Measurements from ENCODE around the gene NR1H4. TPM values are rescaled to one million over a fixed set of nuclear protein-coding genes. Genes with fewer than 3 reads are reported as not detected.

Gene NR1H4
- total RNA-seq, 1 donor from 2014 or later, result not detected

GRCh38 chr12:100450735-100451134 lies 22.9 kb upstream of the NR1H4 start:
- DNase-seq (ENCODE audit: low spot score), result no peak
- Mint-ChIP-seq H3K4me1 (ENCODE audit: low read depth) (no peaks in the 10 kb centered on the region), H3K4me3 (no peak overlapping the region), H3K36me3 (ENCODE audit: low read depth) (no peaks in the 10 kb centered on the region), H3K27me3 (ENCODE audit: insufficient read depth) (peaks cover 6% of the 10 kb centered on the region), H3K9me3 (no peaks in the 10 kb centered on the region), H3K27ac (no peak overlapping the region)
- intact Hi-C loops (cut with micrococcal nuclease), result no loop called here

- no peak for DNase-seq (ENCODE audit: low spot score)
- Mint-ChIP-seq H3K4me1 (ENCODE audit: low read depth) (no peaks in the 10 kb centered on the region), H3K36me3 (ENCODE audit: low read depth) (no peaks in the 10 kb centered on the region), H3K27me3 (ENCODE audit: insufficient read depth) (peaks cover 2% of the 10 kb centered on the region), H3K9me3 (no peaks in the 10 kb centered on the region), H3K4me3 (no peak overlapping the region), H3K27ac (no peak overlapping the region)
- intact Hi-C loops (cut with micrococcal nuclease), result no loop called here
Measured at GRCh38 chr12:100453951-100454350, 19.7 kb upstream of the NR1H4 start.

GRCh38 chr12:100455896-100456295 lies 17.8 kb upstream of the NR1H4 start:
- H3K4me1 Mint-ChIP-seq (ENCODE audit: low read depth), result no peaks in the 10 kb centered on the region
- no peak for DNase-seq (ENCODE audit: low spot score)
- peaks cover 2% of the 10 kb centered on the region for H3K27me3 Mint-ChIP-seq (ENCODE audit: insufficient read depth)
- intact Hi-C loops (cut with micrococcal nuclease), result no loop called here
- no peak overlapping the region for H3K4me3 Mint-ChIP-seq
- H3K27ac Mint-ChIP-seq, result no peak overlapping the region
- H3K36me3 Mint-ChIP-seq (ENCODE audit: low read depth), result no peaks in the 10 kb centered on the region
- H3K9me3 Mint-ChIP-seq, result no peaks in the 10 kb centered on the region

- intact Hi-C loops (cut with micrococcal nuclease), result no loop called here
- H3K27ac Mint-ChIP-seq, result no peak overlapping the region
- no peak for DNase-seq (ENCODE audit: low spot score)
- H3K36me3 Mint-ChIP-seq (ENCODE audit: low read depth), result no peaks in the 10 kb centered on the region
- no peaks in the 10 kb centered on the region for H3K4me1 Mint-ChIP-seq (ENCODE audit: low read depth)
- H3K9me3 Mint-ChIP-seq, result no peaks in the 10 kb centered on the region
- H3K27me3 Mint-ChIP-seq (ENCODE audit: insufficient read depth), result peaks cover 6% of the 10 kb centered on the region
- no peak overlapping the region for H3K4me3 Mint-ChIP-seq
Measured at GRCh38 chr12:100458191-100458590, 15.5 kb upstream of the NR1H4 start.

GRCh38 chr12:100460702-100461101 lies 13.0 kb upstream of the NR1H4 start:
- intact Hi-C loops (cut with micrococcal nuclease), result no loop called here

GRCh38 chr12:100461330-100461973 lies 12.2 kb upstream of the NR1H4 start:
- peaks cover 6% of the 10 kb centered on the region for H3K27me3 Mint-ChIP-seq (ENCODE audit: insufficient read depth)

More at GRCh38 chr12:100460702-100461101, 13.0 kb upstream of the NR1H4 start:
- Mint-ChIP-seq H3K27ac (no peak overlapping the region), H3K4me1 (ENCODE audit: low read depth) (no peaks in the 10 kb centered on the region), H3K9me3 (no peaks in the 10 kb centered on the region), H3K4me3 (no peak overlapping the region), H3K27me3 (ENCODE audit: insufficient read depth) (peaks cover 6% of the 10 kb centered on the region), H3K36me3 (ENCODE audit: low read depth) (no peaks in the 10 kb centered on the region)
- no peak for DNase-seq (ENCODE audit: low spot score)

GRCh38 chr12:100463661-100464060 lies 10.0 kb upstream of the NR1H4 start:
- H3K4me1 Mint-ChIP-seq (ENCODE audit: low read depth), result no peaks in the 10 kb centered on the region
- H3K4me3 Mint-ChIP-seq, result no peak overlapping the region
- H3K27ac Mint-ChIP-seq, result no peak overlapping the region
- intact Hi-C loops (cut with micrococcal nuclease), result no loop called here
- peaks cover 5% of the 10 kb centered on the region for H3K27me3 Mint-ChIP-seq (ENCODE audit: insufficient read depth)
- H3K36me3 Mint-ChIP-seq (ENCODE audit: low read depth), result no peaks in the 10 kb centered on the region
- no peaks in the 10 kb centered on the region for H3K9me3 Mint-ChIP-seq
- no peak for DNase-seq (ENCODE audit: low spot score)

More at GRCh38 chr12:100461330-100461973, 12.2 kb upstream of the NR1H4 start:
- Mint-ChIP-seq H3K9me3 (no peaks in the 10 kb centered on the region), H3K4me1 (ENCODE audit: low read depth) (no peaks in the 10 kb centered on the region), H3K4me3 (no peak overlapping the region), H3K27ac (no peak overlapping the region), H3K36me3 (ENCODE audit: low read depth) (no peaks in the 10 kb centered on the region)
- intact Hi-C loops (cut with micrococcal nuclease), result no loop called here
- no peak for DNase-seq (ENCODE audit: low spot score)

- no peaks in the 10 kb centered on the region for H3K36me3 Mint-ChIP-seq (ENCODE audit: low read depth)
- intact Hi-C loops (cut with micrococcal nuclease), result no loop called here
- H3K27me3 Mint-ChIP-seq (ENCODE audit: insufficient read depth), result peaks cover 5% of the 10 kb centered on the region
- no peak overlapping the region for H3K27ac Mint-ChIP-seq
- H3K9me3 Mint-ChIP-seq, result no peaks in the 10 kb centered on the region
- DNase-seq (ENCODE audit: low spot score), result no peak
- no peaks in the 10 kb centered on the region for H3K4me1 Mint-ChIP-seq (ENCODE audit: low read depth)
- no peak overlapping the region for H3K4me3 Mint-ChIP-seq
Measured at GRCh38 chr12:100464529-100464928, 9.1 kb upstream of the NR1H4 start.

GRCh38 chr12:100468126-100468525 lies 5.5 kb upstream of the NR1H4 start:
- no peak for DNase-seq (ENCODE audit: low spot score)
- H3K4me1 Mint-ChIP-seq (ENCODE audit: low read depth), result no peaks in the 10 kb centered on the region
- H3K27me3 Mint-ChIP-seq (ENCODE audit: insufficient read depth), result peaks cover 2% of the 10 kb centered on the region
- no peak overlapping the region for H3K27ac Mint-ChIP-seq
- no peak overlapping the region for H3K4me3 Mint-ChIP-seq
- intact Hi-C loops (cut with micrococcal nuclease), result no loop called here
- H3K9me3 Mint-ChIP-seq, result no peaks in the 10 kb centered on the region
- H3K36me3 Mint-ChIP-seq (ENCODE audit: low read depth), result no peaks in the 10 kb centered on the region

- H3K36me3 Mint-ChIP-seq (ENCODE audit: low read depth), result no peaks in the 10 kb centered on the region
- no peaks in the 10 kb centered on the region for H3K4me1 Mint-ChIP-seq (ENCODE audit: low read depth)
- no peaks in the 10 kb centered on the region for H3K9me3 Mint-ChIP-seq
- intact Hi-C loops (cut with micrococcal nuclease), result no loop called here
- no peak for DNase-seq (ENCODE audit: low spot score)
- H3K27ac Mint-ChIP-seq, result no peak overlapping the region
- no peaks in the 10 kb centered on the region for H3K27me3 Mint-ChIP-seq (ENCODE audit: insufficient read depth)
- H3K4me3 Mint-ChIP-seq, result no peak overlapping the region
Measured at GRCh38 chr12:100472325-100472724, 1.3 kb upstream of the NR1H4 start.

- H3K27me3 Mint-ChIP-seq (ENCODE audit: insufficient read depth), result no peaks in the 10 kb centered on the region
Measured at GRCh38 chr12:100473050-100473715, 483 bp upstream of the NR1H4 start.

GRCh38 chr12:100474617-100475016 lies 951 bp downstream of the NR1H4 start:
- Mint-ChIP-seq H3K4me3 (no peak overlapping the region), H3K27me3 (ENCODE audit: insufficient read depth) (no peaks in the 10 kb centered on the region), H3K9me3 (no peaks in the 10 kb centered on the region), H3K36me3 (ENCODE audit: low read depth) (no peaks in the 10 kb centered on the region), H3K4me1 (ENCODE audit: low read depth) (no peaks in the 10 kb centered on the region), H3K27ac (no peak overlapping the region)
- no peak for DNase-seq (ENCODE audit: low spot score)
- intact Hi-C loops (cut with micrococcal nuclease), result no loop called here

More at GRCh38 chr12:100473050-100473715, 483 bp upstream of the NR1H4 start:
- no peaks in the 10 kb centered on the region for H3K36me3 Mint-ChIP-seq (ENCODE audit: low read depth)
- no peaks in the 10 kb centered on the region for H3K4me1 Mint-ChIP-seq (ENCODE audit: low read depth)
- H3K27ac Mint-ChIP-seq, result no peak overlapping the region
- intact Hi-C loops (cut with micrococcal nuclease), result no loop called here
- H3K9me3 Mint-ChIP-seq, result no peaks in the 10 kb centered on the region
- DNase-seq (ENCODE audit: low spot score), result no peak
- no peak overlapping the region for H3K4me3 Mint-ChIP-seq

- Mint-ChIP-seq H3K9me3 (no peaks in the 10 kb centered on the region), H3K27me3 (ENCODE audit: insufficient read depth) (no peaks in the 10 kb centered on the region), H3K36me3 (ENCODE audit: low read depth) (no peaks in the 10 kb centered on the region), H3K27ac (no peak overlapping the region), H3K4me3 (no peak overlapping the region), H3K4me1 (ENCODE audit: low read depth) (no peaks in the 10 kb centered on the region)
- DNase-seq (ENCODE audit: low spot score), result no peak
- intact Hi-C loops (cut with micrococcal nuclease), result no loop called here
Measured at GRCh38 chr12:100476013-100476751, 2.5 kb downstream of the NR1H4 start.
